ENCODE results near the gene PLEKHA7. TPM values are rescaled to one million over a fixed set of nuclear protein-coding genes. Genes with fewer than 3 reads are reported as not detected.

Gene PLEKHA7
- total RNA-seq, 1 experiment from 2014 or later, result 13.0 TPM

GRCh38 chr11:16805938-16806337 lies 208.3 kb downstream of the PLEKHA7 start (continued):
- TF ChIP-seq, protein P1, sequence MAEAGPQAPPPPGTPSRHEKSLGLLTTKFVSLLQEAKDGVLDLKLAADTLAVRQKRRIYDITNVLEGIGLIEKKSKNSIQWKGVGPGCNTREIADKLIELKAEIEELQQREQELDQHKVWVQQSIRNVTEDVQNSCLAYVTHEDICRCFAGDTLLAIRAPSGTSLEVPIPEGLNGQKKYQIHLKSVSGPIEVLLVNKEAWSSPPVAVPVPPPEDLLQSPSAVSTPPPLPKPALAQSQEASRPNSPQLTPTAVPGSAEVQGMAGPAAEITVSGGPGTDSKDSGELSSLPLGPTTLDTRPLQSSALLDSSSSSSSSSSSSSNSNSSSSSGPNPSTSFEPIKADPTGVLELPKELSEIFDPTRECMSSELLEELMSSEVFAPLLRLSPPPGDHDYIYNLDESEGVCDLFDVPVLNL (CRISPR knock-in tag; IDR thresholded peaks at IDR 0.05; ENCODE audit: borderline replicate concordance, low read depth), result no peak
- no peak for TF ChIP-seq TP53 (CRISPR knock-in tag; IDR thresholded peaks at IDR 0.05)
- TF ChIP-seq TEAD4 (CRISPR knock-in tag; IDR thresholded peaks at IDR 0.05), result no peak
- no peak for TF ChIP-seq ESRRA (CRISPR knock-in tag; IDR thresholded peaks at IDR 0.05; ENCODE audit: borderline replicate concordance)
- no peak for TF ChIP-seq FOXP1 (CRISPR knock-in tag; IDR thresholded peaks at IDR 0.05; ENCODE audit: borderline replicate concordance)
- TF ChIP-seq, protein P2, sequence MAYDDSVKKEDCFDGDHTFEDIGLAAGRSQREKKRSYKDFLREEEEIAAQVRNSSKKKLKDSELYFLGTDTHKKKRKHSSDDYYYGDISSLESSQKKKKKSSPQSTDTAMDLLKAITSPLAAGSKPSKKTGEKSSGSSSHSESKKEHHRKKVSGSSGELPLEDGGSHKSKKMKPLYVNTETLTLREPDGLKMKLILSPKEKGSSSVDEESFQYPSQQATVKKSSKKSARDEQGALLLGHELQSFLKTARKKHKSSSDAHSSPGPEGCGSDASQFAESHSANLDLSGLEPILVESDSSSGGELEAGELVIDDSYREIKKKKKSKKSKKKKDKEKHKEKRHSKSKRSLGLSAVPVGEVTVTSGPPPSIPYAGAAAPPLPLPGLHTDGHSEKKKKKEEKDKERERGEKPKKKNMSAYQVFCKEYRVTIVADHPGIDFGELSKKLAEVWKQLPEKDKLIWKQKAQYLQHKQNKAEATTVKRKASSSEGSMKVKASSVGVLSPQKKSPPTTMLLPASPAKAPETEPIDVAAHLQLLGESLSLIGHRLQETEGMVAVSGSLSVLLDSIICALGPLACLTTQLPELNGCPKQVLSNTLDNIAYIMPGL (CRISPR knock-in tag; IDR thresholded peaks at IDR 0.05), result no peak
- no peak for TF ChIP-seq SOX15 (CRISPR knock-in tag; IDR thresholded peaks at IDR 0.05)
- TF ChIP-seq CREM (CRISPR knock-in tag; IDR thresholded peaks at IDR 0.05), result no peak

- ATAC-seq (no peak), DNase-seq (ENCODE audit: low spot score) (no peak)
- TF ChIP-seq ZNF423 (CRISPR knock-in tag; IDR thresholded peaks at IDR 0.05), result no peak
- TF ChIP-seq NR1H2 (CRISPR knock-in tag; IDR thresholded peaks at IDR 0.05), result no peak
- no peak for TF ChIP-seq NFATC4 (CRISPR knock-in tag; IDR thresholded peaks at IDR 0.05)
- no peak for TF ChIP-seq ZMAT4 (CRISPR knock-in tag; IDR thresholded peaks at IDR 0.05)
- TF ChIP-seq ESRRA (CRISPR knock-in tag; IDR thresholded peaks at IDR 0.05; ENCODE audit: borderline replicate concordance), result no peak
- TF ChIP-seq FOXK1 (CRISPR knock-in tag; IDR thresholded peaks at IDR 0.05), result no peak
- TF ChIP-seq ZNF512 (CRISPR knock-in tag; IDR thresholded peaks at IDR 0.05; ENCODE audit: borderline replicate concordance), result no peak
- TF ChIP-seq STAT6 (CRISPR knock-in tag; conservative IDR thresholded peaks at IDR 0.05; ENCODE audit: low read depth), result no peak
- TF ChIP-seq, protein P2 (CRISPR knock-in tag; IDR thresholded peaks at IDR 0.05), result no peak
- no peak for TF ChIP-seq NFE2L1 (CRISPR knock-in tag; IDR thresholded peaks at IDR 0.05)
- TF ChIP-seq KAT7 (CRISPR knock-in tag; IDR thresholded peaks at IDR 0.05; ENCODE audit: borderline replicate concordance), result no peak
- Mint-ChIP-seq H3K27me3 (ENCODE audit: low read depth) (no peaks in the 10 kb centered on the region), H3K4me1 (no peaks in the 10 kb centered on the region), H3K4me3 (no peak overlapping the region), H3K27ac (no peak overlapping the region), H3K36me3 (no peaks in the 10 kb centered on the region), H3K9me3 (no peaks in the 10 kb centered on the region)
- CTCF ChIA-PET, result interaction anchor here (1.0 kb wide), 1 partner anchor 16 kb away, joined by 5 read pairs; no protein-coding TSS in a partner anchor
- POLR2A ChIA-PET, result no interaction called here
Measured at GRCh38 chr11:16804104-16804947, 209.9 kb downstream of the PLEKHA7 start.

Measured in WTC11 (cell line).